Hepatocyte (in vitro differentiated cells): ENCODE results near the gene ZNF605. TPM values are rescaled to one million over a fixed set of nuclear protein-coding genes. Genes with fewer than 3 reads are reported as not detected.
"Not testable (repeated sequence)": the region's sequence is repeated elsewhere in the genome, so short reads cannot be mapped to it uniquely, and the experiment has no call there.

ENCODE experiments used
- DNase-seq: peaks from one replicate; pipeline ENCODE4 v3.0.0-alpha.2; 2016; ENCODE audit warnings: low spot score
- H2AFZ ChIP-seq: fragments of 200-600 bp; sonication (generic); 2 replicates; pipeline ENCODE4 v1.6.0; 2016; ENCODE audit warnings: antibody characterized with exemption, mild to moderate bottlenecking
- H3K27ac ChIP-seq: fragments of 200-600 bp; sonication (generic); 2 replicates; pipeline ENCODE4 v1.5.1; 2016; ENCODE audit warnings: mild to moderate bottlenecking
- H3K27me3 ChIP-seq: fragments of 200-600 bp; sonication (generic); 2 replicates; pipeline ENCODE4 v1.6.1; 2016
- H3K36me3 ChIP-seq: fragments of 200-600 bp; sonication (generic); replicated peaks from 2 replicates; pipeline ENCODE4 v1.5.1; 2016; ENCODE audit warnings: low read depth; ENCODE audit not compliant: insufficient read depth
- H3K4me1 ChIP-seq: fragments of 200-600 bp; sonication (generic); 2 replicates; pipeline ENCODE4 v1.5.1; 2016; ENCODE audit warnings: mild to moderate bottlenecking, moderate library complexity; ENCODE audit not compliant: insufficient read depth
- H3K4me2 ChIP-seq: fragments of 200-600 bp; sonication (generic); 2 replicates; pipeline ENCODE4 v1.6.0; 2016
- H3K4me3 ChIP-seq: fragments of 200-600 bp; sonication (generic); 2 replicates; pipeline ENCODE4 v1.5.1; 2016; ENCODE audit warnings: mild to moderate bottlenecking
- H3K79me2 ChIP-seq: fragments of 200-600 bp; sonication (generic); 2 replicates; pipeline ENCODE4 v1.6.0; 2017; ENCODE audit warnings: mild to moderate bottlenecking
- H3K9me2 ChIP-seq: fragments of 200-600 bp; sonication (generic); replicated peaks from 2 replicates; pipeline ENCODE4 v1.6.0; 2017; ENCODE audit warnings: mild to moderate bottlenecking; ENCODE audit not compliant: insufficient read depth
- H3K9me3 ChIP-seq: fragments of 200-600 bp; sonication (generic); 2 replicates; pipeline ENCODE4 v1.5.1; 2016; ENCODE audit warnings: low read depth, mild to moderate bottlenecking
- H4K20me1 ChIP-seq: fragments of 200-600 bp; sonication (generic); 2 replicates; pipeline ENCODE4 v1.6.0; 2016; ENCODE audit warnings: mild to moderate bottlenecking; ENCODE audit not compliant: insufficient read depth, poor library complexity, severe bottlenecking
- EZH2 ChIP-seq: fragments of 200-600 bp; sonication (generic); IDR thresholded peaks from 2 replicates; pipeline ENCODE4 v1.6.1; 2016; ENCODE audit warnings: antibody characterized with exemption, mild to moderate bottlenecking, borderline replicate concordance
- EZH2phosphoT487 ChIP-seq: fragments of 200-600 bp; sonication (generic); IDR thresholded peaks from one replicate; pipeline ENCODE4 v1.6.1; 2018; ENCODE audit warnings: antibody characterized with exemption, mild to moderate bottlenecking, low read depth, moderate library complexity; ENCODE audit not compliant: unreplicated experiment, severe bottlenecking
- WGBS: methylation state at CpG from one replicate; pipeline ENCODE4 v1.1.6; 2016; ENCODE audit warnings: low lambda C conversion rate; ENCODE audit errors: missing lambda C conversion rate; 5-methylcytosine and 5-hydroxymethylcytosine counted together
- polyA plus RNA-seq: library from polyadenylated mRNA; unstranded; fragments of >200 nt; fragmentation: Nextera tagmentation; extraction: Ambion mirVana; gene quantifications from 2 replicates; pipeline ENCODE4 v1.2.1, GENCODE V29; 2016
- total RNA-seq: library from RNA; depleted of rRNA; stranded (reverse); fragments of >200 nt; gene quantifications from 2 replicates; pipeline ENCODE4 v1.2.3, GENCODE V29; 2014
- TF ChIP-seq, protein P1 (sequence below): fragments of 200-600 bp; sonication (generic); IDR thresholded peaks from 2 replicates; pipeline ENCODE4 v1.5.1; 2016; ENCODE audit warnings: antibody characterized with exemption, mild to moderate bottlenecking; ENCODE audit not compliant: poor library complexity

The ZNF605 gene
- total and polyA plus RNA-seq, 2 experiments from 2014 or later, result 2.8 to 10.9 TPM

DNA sequence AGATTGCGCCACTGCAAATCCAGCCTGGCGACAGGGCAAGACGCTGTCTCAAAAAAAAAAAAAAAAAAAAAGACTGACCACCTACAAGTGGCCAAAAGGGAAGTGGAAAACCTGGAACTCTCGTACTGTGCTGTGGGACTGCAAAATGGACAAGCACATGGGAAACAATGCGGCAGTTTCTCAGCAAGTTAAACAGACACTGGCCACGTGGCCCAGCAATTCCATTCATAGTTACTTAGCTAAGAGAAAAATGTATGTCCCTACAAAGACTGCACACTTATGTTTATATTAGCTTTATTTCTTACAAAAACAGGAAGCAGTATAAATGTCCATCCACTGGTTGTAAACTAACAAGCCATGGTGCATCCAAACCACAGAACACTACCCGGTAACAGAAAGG, 74.3 kb downstream of the ZNF605 start:
- WGBS, result 80% methylated on average over 7 of the region's 7 CpGs
- H3K27me3 ChIP-seq, result no peaks in the 10 kb centered on the region
- H3K27ac ChIP-seq, result no peak overlapping the region
- no peaks in the 10 kb centered on the region for H3K9me2 ChIP-seq
- H2AFZ ChIP-seq, result no peak overlapping the region
- no peaks in the 10 kb centered on the region for H3K9me3 ChIP-seq
- peaks cover 62% of the 10 kb centered on the region for H3K79me2 ChIP-seq
- TF ChIP-seq, protein P1, sequence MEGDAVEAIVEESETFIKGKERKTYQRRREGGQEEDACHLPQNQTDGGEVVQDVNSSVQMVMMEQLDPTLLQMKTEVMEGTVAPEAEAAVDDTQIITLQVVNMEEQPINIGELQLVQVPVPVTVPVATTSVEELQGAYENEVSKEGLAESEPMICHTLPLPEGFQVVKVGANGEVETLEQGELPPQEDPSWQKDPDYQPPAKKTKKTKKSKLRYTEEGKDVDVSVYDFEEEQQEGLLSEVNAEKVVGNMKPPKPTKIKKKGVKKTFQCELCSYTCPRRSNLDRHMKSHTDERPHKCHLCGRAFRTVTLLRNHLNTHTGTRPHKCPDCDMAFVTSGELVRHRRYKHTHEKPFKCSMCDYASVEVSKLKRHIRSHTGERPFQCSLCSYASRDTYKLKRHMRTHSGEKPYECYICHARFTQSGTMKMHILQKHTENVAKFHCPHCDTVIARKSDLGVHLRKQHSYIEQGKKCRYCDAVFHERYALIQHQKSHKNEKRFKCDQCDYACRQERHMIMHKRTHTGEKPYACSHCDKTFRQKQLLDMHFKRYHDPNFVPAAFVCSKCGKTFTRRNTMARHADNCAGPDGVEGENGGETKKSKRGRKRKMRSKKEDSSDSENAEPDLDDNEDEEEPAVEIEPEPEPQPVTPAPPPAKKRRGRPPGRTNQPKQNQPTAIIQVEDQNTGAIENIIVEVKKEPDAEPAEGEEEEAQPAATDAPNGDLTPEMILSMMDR, result no peak
- no peak for TF ChIP-seq EZH2
- H3K4me1 ChIP-seq, result peaks cover 5% of the 10 kb centered on the region
- no peak overlapping the region for H3K4me3 ChIP-seq
- H4K20me1 ChIP-seq, result no peaks in the 10 kb centered on the region
- H3K4me2 ChIP-seq, result no peak overlapping the region
- DNase-seq, result no peak
- no peaks in the 10 kb centered on the region for H3K36me3 ChIP-seq

DNA sequence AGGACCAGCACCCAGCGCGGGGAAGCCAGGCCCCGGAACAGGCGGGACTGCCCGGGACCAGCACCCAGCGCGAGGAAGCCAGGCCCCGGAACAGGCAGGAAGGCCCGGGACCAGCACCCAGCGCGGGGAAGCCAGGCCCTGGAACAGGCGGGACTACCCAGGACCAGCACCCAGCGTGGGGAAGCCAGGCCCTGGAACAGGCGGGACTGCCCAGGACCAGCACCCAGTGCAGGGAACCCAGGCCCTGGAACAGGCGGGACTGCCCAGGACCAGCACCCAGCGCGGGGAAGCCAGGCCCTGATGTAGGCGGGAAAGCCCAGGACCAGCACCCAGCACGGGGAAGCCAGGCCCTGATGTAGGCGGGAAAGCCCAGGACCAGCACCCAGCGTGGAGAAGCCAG, 81.5 kb downstream of the ZNF605 start:
- not testable (repeated sequence) for H3K4me1 ChIP-seq, DNase-seq, H2AFZ ChIP-seq, H3K36me3 ChIP-seq, H3K9me2 ChIP-seq, H3K27me3 ChIP-seq, H3K4me2 ChIP-seq, H3K9me3 ChIP-seq, H3K4me3 ChIP-seq, H4K20me1 ChIP-seq, H3K27ac ChIP-seq
- H3K79me2 ChIP-seq, result peaks cover 14% of the 10 kb centered on the region
- WGBS, result 96% methylated on average over 17 of the region's 21 CpGs

DNA sequence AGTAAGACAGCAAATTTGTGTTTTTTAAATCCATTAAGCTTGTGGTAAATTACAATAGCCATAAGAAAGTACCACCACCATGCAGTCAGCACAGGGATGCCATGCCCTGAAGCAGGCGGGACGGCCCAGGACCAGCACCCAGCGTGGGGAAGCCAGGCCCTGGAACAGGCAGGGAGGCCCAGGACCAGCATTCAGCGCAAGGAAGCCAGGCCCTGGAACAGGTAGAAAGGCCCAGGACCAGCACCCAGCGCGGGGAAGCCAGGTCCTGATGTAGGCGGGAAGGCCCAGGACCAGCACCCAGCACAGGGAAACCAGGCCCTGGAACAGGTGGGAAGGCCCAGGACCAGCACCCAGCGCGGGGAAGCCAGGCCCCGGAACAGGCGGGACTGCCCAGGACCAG, 81.9 kb downstream of the ZNF605 start:
- Histone ChIP-seq H3K4me3 (no peak overlapping the region), H2AFZ (no peak overlapping the region), H3K4me2 (no peak overlapping the region), H3K27me3 (no peaks in the 10 kb centered on the region), H3K4me1 (no peaks in the 10 kb centered on the region), H3K9me3 (no peaks in the 10 kb centered on the region), H3K27ac (no peak overlapping the region), H3K79me2 (peaks cover 11% of the 10 kb centered on the region), H3K36me3 (no peaks in the 10 kb centered on the region), H3K9me2 (no peaks in the 10 kb centered on the region), H4K20me1 (no peaks in the 10 kb centered on the region)
- no peak for TF ChIP-seq EZH2phosphoT487
- TF ChIP-seq EZH2, result no peak
- TF ChIP-seq, protein P1, result no peak
- 100% methylated on average over 7 of the region's 11 CpGs for WGBS
- DNase-seq, result no peak

DNA sequence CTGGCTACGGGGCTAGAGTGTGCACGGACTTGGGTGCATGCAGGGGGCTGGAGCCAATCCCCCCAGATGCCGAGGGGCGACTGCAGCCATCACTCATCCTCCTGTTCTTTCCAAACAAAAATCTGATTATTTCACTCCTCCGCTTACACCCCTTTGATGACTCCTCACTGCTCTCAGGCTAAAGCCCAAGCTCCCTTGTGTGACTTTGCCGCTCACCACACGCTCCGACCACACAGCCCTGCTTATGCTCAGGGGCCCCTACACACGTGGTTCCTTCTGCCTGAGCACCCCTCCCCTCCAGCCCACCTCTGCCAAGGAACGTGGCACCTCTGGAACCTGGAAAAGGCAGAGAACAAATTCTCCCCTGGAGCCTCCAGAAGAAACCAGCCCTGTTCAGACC, 82.4 kb downstream of the ZNF605 start:
- no peak for DNase-seq
- Histone ChIP-seq H3K27me3 (no peaks in the 10 kb centered on the region), H3K79me2 (peaks cover 7% of the 10 kb centered on the region), H3K27ac (no peak overlapping the region), H3K9me3 (no peaks in the 10 kb centered on the region), H4K20me1 (no peaks in the 10 kb centered on the region), H3K4me3 (no peak overlapping the region), H3K4me2 (no peak overlapping the region), H3K4me1 (no peaks in the 10 kb centered on the region), H2AFZ (no peak overlapping the region), H3K9me2 (no peaks in the 10 kb centered on the region), H3K36me3 (no peaks in the 10 kb centered on the region)
- 96% methylated on average over 10 of the region's 10 CpGs for WGBS
- TF ChIP-seq, protein P1, result no peak
- TF ChIP-seq EZH2, result no peak
- TF ChIP-seq EZH2phosphoT487, result no peak
